Measurements from ENCODE around the gene HIRA.
"Not testable (repeated sequence)": the region's sequence is repeated elsewhere in the genome, so short reads cannot be mapped to it uniquely, and the experiment has no call there.

DNA sequence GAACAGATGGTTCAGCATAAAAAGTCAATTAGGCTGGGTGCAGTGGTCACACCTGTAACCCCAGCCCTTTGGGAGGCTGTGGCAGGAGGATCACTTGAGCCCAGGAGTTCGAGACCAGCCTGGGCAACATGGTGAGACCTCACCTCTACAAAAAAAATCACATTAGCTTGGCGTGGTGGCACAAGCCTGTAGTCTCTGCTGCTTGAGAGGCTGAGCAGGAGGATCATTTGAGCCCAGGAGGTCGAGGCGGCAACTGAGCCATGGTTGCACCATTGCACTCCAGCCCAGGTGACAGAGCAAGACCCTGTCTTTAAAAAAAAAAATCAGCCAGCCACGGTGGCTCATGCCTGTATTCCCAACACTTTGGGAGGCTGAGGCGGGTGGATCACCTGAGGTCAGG, 108.1 kb downstream of the HIRA start:
- TF ChIP-seq, protein P1, sequence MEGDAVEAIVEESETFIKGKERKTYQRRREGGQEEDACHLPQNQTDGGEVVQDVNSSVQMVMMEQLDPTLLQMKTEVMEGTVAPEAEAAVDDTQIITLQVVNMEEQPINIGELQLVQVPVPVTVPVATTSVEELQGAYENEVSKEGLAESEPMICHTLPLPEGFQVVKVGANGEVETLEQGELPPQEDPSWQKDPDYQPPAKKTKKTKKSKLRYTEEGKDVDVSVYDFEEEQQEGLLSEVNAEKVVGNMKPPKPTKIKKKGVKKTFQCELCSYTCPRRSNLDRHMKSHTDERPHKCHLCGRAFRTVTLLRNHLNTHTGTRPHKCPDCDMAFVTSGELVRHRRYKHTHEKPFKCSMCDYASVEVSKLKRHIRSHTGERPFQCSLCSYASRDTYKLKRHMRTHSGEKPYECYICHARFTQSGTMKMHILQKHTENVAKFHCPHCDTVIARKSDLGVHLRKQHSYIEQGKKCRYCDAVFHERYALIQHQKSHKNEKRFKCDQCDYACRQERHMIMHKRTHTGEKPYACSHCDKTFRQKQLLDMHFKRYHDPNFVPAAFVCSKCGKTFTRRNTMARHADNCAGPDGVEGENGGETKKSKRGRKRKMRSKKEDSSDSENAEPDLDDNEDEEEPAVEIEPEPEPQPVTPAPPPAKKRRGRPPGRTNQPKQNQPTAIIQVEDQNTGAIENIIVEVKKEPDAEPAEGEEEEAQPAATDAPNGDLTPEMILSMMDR (IDR thresholded peaks at IDR 0.05), result not testable (repeated sequence)
- not testable (repeated sequence) for TF ChIP-seq ZNF263 (CRISPR knock-in tag; IDR thresholded peaks at IDR 0.05; ENCODE audit: low read depth); USF2 (CRISPR knock-in tag; IDR thresholded peaks at IDR 0.05); HMGA2 (CRISPR knock-in tag; IDR thresholded peaks at IDR 0.05); E2F5 (CRISPR knock-in tag; IDR thresholded peaks at IDR 0.05); ZNF317 (CRISPR knock-in tag; IDR thresholded peaks at IDR 0.05; ENCODE audit: borderline replicate concordance, low read depth); SP1 (CRISPR knock-in tag; conservative IDR thresholded peaks at IDR 0.05); OVOL2 (CRISPR knock-in tag; IDR thresholded peaks at IDR 0.05; ENCODE audit: borderline replicate concordance); AFF4 (CRISPR knock-in tag; IDR thresholded peaks at IDR 0.05; ENCODE audit: borderline replicate concordance); NFYB (CRISPR knock-in tag; conservative IDR thresholded peaks at IDR 0.05; ENCODE audit: low read depth); E2F1 (CRISPR knock-in tag; IDR thresholded peaks at IDR 0.05); ATF2 (CRISPR knock-in tag; IDR thresholded peaks at IDR 0.05; ENCODE audit: borderline replicate concordance, low read depth)
- TF ChIP-seq, protein P2, sequence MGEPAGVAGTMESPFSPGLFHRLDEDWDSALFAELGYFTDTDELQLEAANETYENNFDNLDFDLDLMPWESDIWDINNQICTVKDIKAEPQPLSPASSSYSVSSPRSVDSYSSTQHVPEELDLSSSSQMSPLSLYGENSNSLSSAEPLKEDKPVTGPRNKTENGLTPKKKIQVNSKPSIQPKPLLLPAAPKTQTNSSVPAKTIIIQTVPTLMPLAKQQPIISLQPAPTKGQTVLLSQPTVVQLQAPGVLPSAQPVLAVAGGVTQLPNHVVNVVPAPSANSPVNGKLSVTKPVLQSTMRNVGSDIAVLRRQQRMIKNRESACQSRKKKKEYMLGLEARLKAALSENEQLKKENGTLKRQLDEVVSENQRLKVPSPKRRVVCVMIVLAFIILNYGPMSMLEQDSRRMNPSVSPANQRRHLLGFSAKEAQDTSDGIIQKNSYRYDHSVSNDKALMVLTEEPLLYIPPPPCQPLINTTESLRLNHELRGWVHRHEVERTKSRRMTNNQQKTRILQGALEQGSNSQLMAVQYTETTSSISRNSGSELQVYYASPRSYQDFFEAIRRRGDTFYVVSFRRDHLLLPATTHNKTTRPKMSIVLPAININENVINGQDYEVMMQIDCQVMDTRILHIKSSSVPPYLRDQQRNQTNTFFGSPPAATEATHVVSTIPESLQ (CRISPR knock-in tag; IDR thresholded peaks at IDR 0.05), result not testable (repeated sequence)
- TF ChIP-seq, protein P3, sequence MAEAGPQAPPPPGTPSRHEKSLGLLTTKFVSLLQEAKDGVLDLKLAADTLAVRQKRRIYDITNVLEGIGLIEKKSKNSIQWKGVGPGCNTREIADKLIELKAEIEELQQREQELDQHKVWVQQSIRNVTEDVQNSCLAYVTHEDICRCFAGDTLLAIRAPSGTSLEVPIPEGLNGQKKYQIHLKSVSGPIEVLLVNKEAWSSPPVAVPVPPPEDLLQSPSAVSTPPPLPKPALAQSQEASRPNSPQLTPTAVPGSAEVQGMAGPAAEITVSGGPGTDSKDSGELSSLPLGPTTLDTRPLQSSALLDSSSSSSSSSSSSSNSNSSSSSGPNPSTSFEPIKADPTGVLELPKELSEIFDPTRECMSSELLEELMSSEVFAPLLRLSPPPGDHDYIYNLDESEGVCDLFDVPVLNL (CRISPR knock-in tag; IDR thresholded peaks at IDR 0.05; ENCODE audit: borderline replicate concordance, low read depth), result not testable (repeated sequence)
